ENCODE measurements around the gene LAIR2.

The LAIR2 gene

GRCh38 chr19:54556194-54556593 is 53.6 kb downstream of the LAIR2 start:
- no peak for TF ChIP-seq CTCF (conservative IDR thresholded peaks at IDR 0.05)
- H3K27ac ChIP-seq, result no peak overlapping the region

DNA sequence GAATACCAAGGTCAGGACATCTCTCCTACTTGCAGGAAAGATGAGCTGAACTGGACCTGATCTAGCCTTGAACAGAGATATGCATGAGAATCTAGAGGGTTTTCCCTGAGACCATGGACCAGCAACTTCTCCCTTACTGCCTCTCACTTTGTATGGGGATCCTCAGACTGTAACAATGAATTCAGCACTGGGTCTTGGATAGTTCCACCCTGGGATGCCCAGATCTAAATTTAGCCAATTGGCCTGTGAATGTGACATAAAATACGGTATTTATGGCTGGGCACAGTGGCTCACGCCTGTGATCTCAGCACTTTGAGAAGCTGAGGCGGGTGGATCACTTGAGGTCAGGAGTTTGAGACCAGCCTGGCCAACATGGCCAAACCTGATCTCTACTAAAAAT is 55.7 kb downstream of the LAIR2 start:
- H3K27ac ChIP-seq, result no peak overlapping the region
- TF ChIP-seq CTCF (conservative IDR thresholded peaks at IDR 0.05), result no peak
